K562 (cell line): ENCODE data around the gene LYSMD1. TPM values are rescaled to one million over a fixed set of nuclear protein-coding genes. Genes with fewer than 3 reads are reported as not detected.

Source experiments
- CBX8 ChIP-seq: fragments of 200-600 bp; sonication (generic); IDR thresholded peaks from 2 replicates; pipeline ENCODE4 v1.6.1; 2012; ENCODE audit warnings: borderline replicate concordance, mixed run types, low read depth, mild to moderate bottlenecking, moderate library complexity, mixed read lengths, low read length, control low read depth, inconsistent platforms; ENCODE audit not compliant: poor library complexity, severe bottlenecking; ENCODE audit errors: extremely low read depth
- CC2D1A ChIP-seq: fragments of 450-650 bp; IDR thresholded peaks from 2 replicates; pipeline ENCODE4 v1.6.1; 2017; ENCODE audit warnings: mild to moderate bottlenecking
- GABPB1 ChIP-seq: sonication (generic); formaldehyde crosslinking; IDR thresholded peaks from 2 replicates; pipeline ENCODE4 v1.8.0; 2022; ENCODE audit warnings: mild to moderate bottlenecking, missing genetic modification reagents
- KAT7 ChIP-seq: sonication (generic); formaldehyde crosslinking; IDR thresholded peaks from 2 replicates; pipeline ENCODE4 v1.8.0; 2022; ENCODE audit warnings: missing genetic modification reagents, mild to moderate bottlenecking, borderline replicate concordance
- L3MBTL2 ChIP-seq: fragments of 450-650 bp; IDR thresholded peaks from 2 replicates; pipeline ENCODE4 v1.6.1; 2016; ENCODE audit warnings: mild to moderate bottlenecking, moderate library complexity
- MCM3 ChIP-seq: fragments of 450-650 bp; IDR thresholded peaks from 2 replicates; pipeline ENCODE4 v1.6.1; 2016
- NFXL1 ChIP-seq: fragments of 450-650 bp; formaldehyde crosslinking; IDR thresholded peaks from 2 replicates; pipeline ENCODE4 v1.4.0; 2021; ENCODE audit warnings: mild to moderate bottlenecking
- NONO ChIP-seq, 2 experiments: fragments of 200-400 bp in 1 of 2; fragments of 450-650 bp in 1 of 2; formaldehyde crosslinking in 1 of 2; IDR thresholded peaks; 2 replicates each; pipeline ENCODE4 v1.6.1; 2017; ENCODE audit warnings: low read depth in 2 of 2, mild to moderate bottlenecking in 2 of 2, moderate library complexity in 2 of 2, low read length in 1 of 2
- PHTF2 ChIP-seq: fragments of 250-450 bp; sonication (Bioruptor Pico); IDR thresholded peaks from 2 replicates; pipeline ENCODE4 v1.5.0; 2021; ENCODE audit warnings: mild to moderate bottlenecking
- TRIM24 ChIP-seq, 2 experiments: fragments of 450-650 bp; IDR thresholded peaks; 2 replicates each; pipeline ENCODE4 v1.6.1; 2016
- XRCC4 ChIP-seq: IDR thresholded peaks from one replicate; pipeline ENCODE4 v1.6.1; 2011; ENCODE audit not compliant: insufficient read depth, insufficient read length; ENCODE audit errors: extremely low read depth
- ZFX ChIP-seq: sonication (generic); formaldehyde crosslinking; IDR thresholded peaks from 2 replicates; pipeline ENCODE4 v1.8.0; 2022; ENCODE audit warnings: mild to moderate bottlenecking, missing genetic modification reagents, moderate library complexity
- ZNF146 ChIP-seq: IDR thresholded peaks from one replicate; pipeline ENCODE4 v1.6.1; 2018; ENCODE audit warnings: missing compliant biosample characterization; ENCODE audit not compliant: unreplicated experiment
- ZNF311 ChIP-seq: fragments of 250-450 bp; sonication (Bioruptor Pico); IDR thresholded peaks from 2 replicates; pipeline ENCODE4 v1.4.0; 2020; ENCODE audit warnings: mild to moderate bottlenecking, moderate library complexity
- ZNF384 ChIP-seq: IDR thresholded peaks from 2 replicates; pipeline ENCODE4 v1.6.1; 2012; ENCODE audit warnings: low read depth, low read length, improper control_type of control experiment
- ZNF695 ChIP-seq: fragments of 450-650 bp; formaldehyde crosslinking; IDR thresholded peaks from 2 replicates; pipeline ENCODE4 v1.4.0; 2020; ENCODE audit warnings: mild to moderate bottlenecking, moderate library complexity
- polyA plus RNA-seq, 8 experiments: library from polyadenylated mRNA; depleted of rRNA in 4 of 8; stranded (reverse) in 5 of 8; unstranded in 3 of 8; fragments of >200 nt; fragmentation: Nextera tagmentation in 2 of 8; fragmentation: Illumina TruSeq in 1 of 8; extraction: Ambion mirVana in 2 of 8; extraction: Trizol in 1 of 8; gene quantifications; 2 replicates each; pipeline versions ENCODE4 v1.2.1 to v1.2.3, GENCODE V29; 2011 to 2014; ENCODE audit warnings: inconsistent platforms in 1 of 8, missing spikeins in 1 of 8
- total RNA-seq, 7 experiments: library from RNA; depleted of rRNA in 6 of 7; stranded (reverse); fragments of >200 nt in 6 of 7; fragmentation: Illumina TruSeq in 2 of 7; extraction: Trizol in 2 of 7; gene quantifications; 2 replicates each; pipeline versions ENCODE4 v1.2.1 to v1.2.3, GENCODE V29; 2011 to 2021; ENCODE audit warnings: low replicate concordance in 1 of 7
- TF ChIP-seq, protein P1 (sequence below): fragments of 200-800 bp; sonication (Bioruptor generic); IDR thresholded peaks from 2 replicates; pipeline ENCODE4 v1.6.1; 2017; ENCODE audit warnings: missing genetic modification characterization, missing compliant biosample characterization
- TF ChIP-seq, protein P2 (sequence below), 2 experiments: IDR thresholded peaks in 1 of 2; conservative IDR thresholded peaks in 1 of 2; 2 replicates each; pipeline ENCODE4 v1.6.1; 2016; ENCODE audit warnings: low read depth in 2 of 2, mild to moderate bottlenecking in 1 of 2, missing compliant biosample characterization in 1 of 2, missing genetic modification characterization in 1 of 2, moderate library complexity in 1 of 2

LYSMD1 gene
- total and polyA plus RNA-seq, 9 of the 15 experiments (the other 6 are each of a cell fraction or from before 2014, with no cell fraction given) = 2.2 to 9.4 (median 6.0) TPM

DNA sequence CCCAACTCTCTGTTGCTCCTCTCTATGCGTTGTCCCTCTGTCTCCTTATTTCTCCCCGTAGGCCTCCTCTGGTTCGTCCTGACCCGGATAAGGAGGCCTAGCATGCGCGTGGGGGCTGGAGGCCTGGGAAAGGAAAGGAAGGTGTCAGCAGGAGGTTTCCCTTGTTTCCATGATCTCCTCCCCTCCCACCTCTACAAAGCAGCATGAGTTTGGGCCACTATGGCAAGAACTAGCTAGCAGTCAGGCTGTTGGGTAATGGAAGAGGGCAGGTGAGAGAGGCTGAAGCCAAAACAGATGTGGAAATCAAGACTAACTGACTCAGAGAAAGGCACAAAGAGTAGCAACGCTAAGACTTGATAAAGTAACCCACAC lies 18.6 kb downstream of the LYSMD1 start (continued):
- TF ChIP-seq, protein P1, sequence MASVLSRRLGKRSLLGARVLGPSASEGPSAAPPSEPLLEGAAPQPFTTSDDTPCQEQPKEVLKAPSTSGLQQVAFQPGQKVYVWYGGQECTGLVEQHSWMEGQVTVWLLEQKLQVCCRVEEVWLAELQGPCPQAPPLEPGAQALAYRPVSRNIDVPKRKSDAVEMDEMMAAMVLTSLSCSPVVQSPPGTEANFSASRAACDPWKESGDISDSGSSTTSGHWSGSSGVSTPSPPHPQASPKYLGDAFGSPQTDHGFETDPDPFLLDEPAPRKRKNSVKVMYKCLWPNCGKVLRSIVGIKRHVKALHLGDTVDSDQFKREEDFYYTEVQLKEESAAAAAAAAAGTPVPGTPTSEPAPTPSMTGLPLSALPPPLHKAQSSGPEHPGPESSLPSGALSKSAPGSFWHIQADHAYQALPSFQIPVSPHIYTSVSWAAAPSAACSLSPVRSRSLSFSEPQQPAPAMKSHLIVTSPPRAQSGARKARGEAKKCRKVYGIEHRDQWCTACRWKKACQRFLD (CRISPR knock-in tag) = 0 out of 2 replicates have a peak, but pooled peaks have one; percentile 37
- TF ChIP-seq PHTF2 (CRISPR knock-in tag) (no peak), KAT7 (CRISPR knock-in tag) (0 out of 2 replicates have a peak, but pooled peaks have one; percentile 47), CC2D1A (no peak), CBX8 (no peak), ZFX (CRISPR knock-in tag) (0 out of 2 replicates have a peak, but pooled peaks have one; percentile 67), GABPB1 (CRISPR knock-in tag) (0 out of 2 replicates have a peak, but pooled peaks have one; percentile 2), XRCC4 (no peak), ZNF695 (CRISPR knock-in tag) (no peak), ZNF311 (no peak), ZNF384 (no peak), MCM3 (no peak), NFXL1 (CRISPR knock-in tag) (no peak), ZNF146 (no peak), NONO (IDR thresholded peaks at IDR 0.05; ENCODE audit: low read depth in 2 of 2, low read length in 1 of 2) (no peak), L3MBTL2 (peak; percentile 12; the same call in 1 of the 2 replicates), TRIM24 (IDR thresholded peaks at IDR 0.05) (no peak)
- TF ChIP-seq, protein P2, sequence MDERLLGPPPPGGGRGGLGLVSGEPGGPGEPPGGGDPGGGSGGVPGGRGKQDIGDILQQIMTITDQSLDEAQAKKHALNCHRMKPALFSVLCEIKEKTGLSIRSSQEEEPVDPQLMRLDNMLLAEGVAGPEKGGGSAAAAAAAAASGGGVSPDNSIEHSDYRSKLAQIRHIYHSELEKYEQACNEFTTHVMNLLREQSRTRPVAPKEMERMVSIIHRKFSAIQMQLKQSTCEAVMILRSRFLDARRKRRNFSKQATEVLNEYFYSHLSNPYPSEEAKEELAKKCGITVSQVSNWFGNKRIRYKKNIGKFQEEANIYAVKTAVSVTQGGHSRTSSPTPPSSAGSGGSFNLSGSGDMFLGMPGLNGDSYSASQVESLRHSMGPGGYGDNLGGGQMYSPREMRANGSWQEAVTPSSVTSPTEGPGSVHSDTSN (CRISPR knock-in tag; IDR thresholded peaks at IDR 0.05; ENCODE audit: low read depth) = no peak
- TF ChIP-seq, protein P2 (tag; conservative IDR thresholded peaks at IDR 0.05; ENCODE audit: low read depth) = no peak
